ENCODE results near the gene SYNDIG1L. TPM values are rescaled to one million over a fixed set of nuclear protein-coding genes. Genes with fewer than 3 reads are reported as not detected.

SYNDIG1L gene
- total and polyA plus RNA-seq, 2 of the 13 experiments (the other 11 are each of a cell fraction or from before 2014, with no cell fraction given), result 0.04 TPM; not detected in 1

- TF ChIP-seq ZFP90 (CRISPR knock-in tag; IDR thresholded peaks at IDR 0.05; ENCODE audit: borderline replicate concordance) (no peak), TGIF2 (CRISPR knock-in tag; IDR thresholded peaks at IDR 0.05) (no peak), IRF2 (CRISPR knock-in tag; IDR thresholded peaks at IDR 0.05) (no peak), ZGPAT (CRISPR knock-in tag; IDR thresholded peaks at IDR 0.05) (no peak), GTF3A (CRISPR knock-in tag; conservative IDR thresholded peaks at IDR 0.05) (no peak), RCOR2 (CRISPR knock-in tag; IDR thresholded peaks at IDR 0.05) (no peak), SIN3B (IDR thresholded peaks at IDR 0.05; ENCODE audit: low read length) (no peak), ZNF788 (CRISPR knock-in tag; IDR thresholded peaks at IDR 0.05; ENCODE audit: borderline replicate concordance) (no peak), SNAPC2 (CRISPR knock-in tag; IDR thresholded peaks at IDR 0.05) (no peak)
Measured at GRCh38 chr14:74429221-74429691, 3.2 kb upstream of the SYNDIG1L start (continued).

GRCh38 chr14:74427651-74428050, 1.6 kb upstream of the SYNDIG1L start:
- Histone ChIP-seq H3K27me3 (ENCODE audit: control insufficient read depth in 1 of 2, insufficient read depth in 2 of 2, low read length in 2 of 2) (peaks cover 4 to 6% of the 10 kb centered on the region in 2 experiments; a peak in 3 of 5 replicates), H3K9me3 (ENCODE audit: low read length) (no peaks in the 10 kb centered on the region), H2AFZ (ENCODE audit: low read length) (no peak overlapping the region), H3K36me3 (replicated peaks in 1 of 2; ENCODE audit: control insufficient read depth in 1 of 2, insufficient read depth in 2 of 2, low read length in 2 of 2) (no peaks in the 10 kb centered on the region), H4K20me1 (ENCODE audit: insufficient read depth, low read length) (no peaks in the 10 kb centered on the region), H3K4me2 (ENCODE audit: low read depth, low read length) (no peak overlapping the region), H3K4me1 (ENCODE audit: insufficient read depth, low read length) (no peaks in the 10 kb centered on the region), H3K27ac (ENCODE audit: extremely low read length, insufficient read depth, low read length) (no peak overlapping the region), H3K4me3 (replicated peaks in 1 of 3; ENCODE audit: insufficient read depth in 1 of 3, low read depth in 2 of 3, low read length in 3 of 3) (no peak overlapping the region), H3K9ac (ENCODE audit: insufficient read depth, low read depth, low read length) (no peak overlapping the region), H3K79me2 (ENCODE audit: insufficient read depth, low read length) (no peaks in the 10 kb centered on the region)
- intact Hi-C loops (cut with micrococcal nuclease; ENCODE audit: unreplicated experiment) (no loop called here), in situ Hi-C loops (cut with HindIII; ENCODE audit: extremely low pct_ligation_motif_present, low pct_unique_long_range_greater_than_20kb) (no loop called here)
- CTCF ChIA-PET (ENCODE audit: low intra/inter-chr PET ratio, low total read pairs), result no interaction called here
- POLR2A ChIA-PET, result no interaction called here
- ATAC-seq (no peak), DNase-seq (ENCODE audit: low spot score) (no peak), FAIRE-seq (no peak)
- no TSS peak for BruUV-seq (replicated peaks)
- 5% methylated on average over 1 of the region's 1 CpG for WGBS (ENCODE audit: low lambda C conversion rate)
- TF ChIP-seq CBX5 (CRISPR knock-in tag; IDR thresholded peaks at IDR 0.05; ENCODE audit: borderline replicate concordance) (no peak), ZNF275 (CRISPR knock-in tag; IDR thresholded peaks at IDR 0.05; ENCODE audit: borderline replicate concordance) (no peak), ZNF17 (CRISPR knock-in tag; IDR thresholded peaks at IDR 0.05) (no peak), MAZ (IDR thresholded peaks at IDR 0.05; ENCODE audit: borderline replicate concordance, low read depth, low read length) (no peak), MAZ (CRISPR knock-in tag; IDR thresholded peaks at IDR 0.05; ENCODE audit: low read depth) (no peak), ZNF280B (CRISPR knock-in tag; IDR thresholded peaks at IDR 0.05; ENCODE audit: borderline replicate concordance) (no peak), ZEB1 (IDR thresholded peaks at IDR 0.05; ENCODE audit: insufficient replicate concordance, low read depth) (no peak), ZNF577 (CRISPR knock-in tag; IDR thresholded peaks at IDR 0.05; ENCODE audit: borderline replicate concordance, low read depth) (no peak), HNRNPH1 (optimal IDR thresholded peaks at IDR 0.05; ENCODE audit: low read depth, low read length) (no peak), CREB3 (CRISPR knock-in tag; IDR thresholded peaks at IDR 0.05) (no peak), PHF8 (CRISPR knock-in tag; IDR thresholded peaks at IDR 0.05) (no peak), GLI4 (CRISPR knock-in tag; IDR thresholded peaks at IDR 0.05; ENCODE audit: borderline replicate concordance) (no peak)
